Dermis microvascular lymphatic vessel endothelial cell (primary cell): Measurements from ENCODE around the gene CLEC16A. TPM values are rescaled to one million over a fixed set of nuclear protein-coding genes. Genes with fewer than 3 reads are reported as not detected.
A peak's percentile ranks its signal among the peaks of the same experiment; 100 is the strongest.

ENCODE experiments used
- DNase-seq, 2 donors: peaks; one replicate each; pipeline versions ENCODE4 v3.0.0 to v3.0.0-alpha.2; 2010; ENCODE audit warnings: low read depth in 2 of 2
- total RNA-seq: library from RNA; depleted of rRNA; stranded (reverse); fragments of >200 nt; gene quantifications from 2 replicates; pipeline ENCODE4 v1.2.1, GENCODE V29; 2014

CLEC16A gene
- total RNA-seq, 1 donor from 2014 or later, result 10.5 TPM

DNA sequence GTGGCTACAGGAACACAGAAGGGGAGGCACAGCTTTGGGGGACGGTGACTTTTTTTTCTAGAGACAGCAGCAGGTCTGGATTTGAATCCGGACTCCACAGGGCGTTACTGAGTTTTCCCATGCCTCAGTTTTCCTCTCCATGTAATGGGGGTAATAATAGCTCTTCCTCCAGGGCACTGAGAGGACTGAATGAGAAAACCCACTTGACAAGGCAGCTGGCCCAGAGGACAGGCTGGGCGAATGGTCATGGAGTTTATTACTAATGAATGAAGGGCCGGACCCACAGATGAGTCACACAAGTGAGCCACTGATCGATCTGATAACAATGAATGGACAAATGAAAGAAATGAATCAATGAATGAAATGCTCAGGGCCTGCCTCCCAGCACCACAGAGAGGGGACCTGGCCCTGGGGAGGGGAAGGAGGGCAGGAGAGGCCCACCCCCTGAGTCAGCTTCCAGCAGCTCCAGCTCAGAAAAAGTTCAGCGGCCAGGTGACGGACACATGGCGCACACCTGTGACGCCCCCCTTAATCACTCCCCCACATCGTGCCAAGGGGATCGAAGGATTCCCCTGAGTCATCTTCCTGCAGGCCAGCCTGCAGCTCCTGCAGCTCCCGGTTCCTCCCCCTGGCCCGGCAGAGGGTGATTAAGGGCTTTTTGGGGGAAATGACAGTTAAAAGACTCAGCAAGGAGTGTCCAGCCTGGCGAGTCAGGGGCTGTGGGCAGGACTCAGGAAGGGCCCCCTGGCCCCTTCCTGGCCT is 257.3 kb downstream of the CLEC16A start:
- peak; percentile 26 to 83 for DNase-seq

DNA sequence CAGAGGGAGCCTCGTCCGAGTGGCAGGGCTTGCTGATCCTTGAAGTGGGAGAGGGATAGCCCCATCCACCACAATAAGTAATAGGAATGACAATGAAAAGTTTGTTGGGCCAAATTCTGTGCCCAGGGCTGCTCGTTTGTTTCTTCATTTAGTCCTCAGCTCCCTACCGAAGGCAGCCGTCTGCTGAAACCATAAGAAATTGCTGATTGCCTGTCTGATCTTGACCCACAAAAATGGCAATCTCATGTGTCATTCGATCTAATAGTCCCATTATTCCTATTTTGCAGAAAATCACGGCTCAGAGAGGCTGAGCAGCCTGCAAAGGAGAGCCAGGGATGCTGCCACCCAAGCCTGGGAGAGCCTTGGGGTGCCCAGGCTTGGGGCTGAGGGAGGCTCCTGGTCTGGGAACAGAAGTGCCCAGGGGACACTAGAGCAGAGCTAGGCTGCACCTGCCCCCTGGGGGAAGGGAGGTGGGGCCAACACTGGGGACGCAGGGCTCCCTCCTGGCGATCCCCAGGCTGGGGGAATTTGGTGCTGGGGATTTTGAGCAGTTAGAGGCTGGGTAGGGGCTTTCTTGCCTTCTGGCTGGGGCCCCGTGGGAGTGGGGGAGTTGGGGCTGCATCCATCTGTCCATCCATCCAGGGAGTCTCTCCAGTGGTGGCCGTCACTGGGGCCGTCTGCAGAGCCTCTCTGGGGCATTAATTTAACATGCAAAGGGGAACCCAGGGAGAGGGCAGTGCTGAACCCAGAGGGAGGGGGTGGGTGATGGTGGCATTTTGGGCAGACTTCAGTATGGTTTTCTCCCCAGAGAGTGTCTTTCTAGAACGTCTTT is 258.1 kb downstream of the CLEC16A start:
- no peak for DNase-seq

DNA sequence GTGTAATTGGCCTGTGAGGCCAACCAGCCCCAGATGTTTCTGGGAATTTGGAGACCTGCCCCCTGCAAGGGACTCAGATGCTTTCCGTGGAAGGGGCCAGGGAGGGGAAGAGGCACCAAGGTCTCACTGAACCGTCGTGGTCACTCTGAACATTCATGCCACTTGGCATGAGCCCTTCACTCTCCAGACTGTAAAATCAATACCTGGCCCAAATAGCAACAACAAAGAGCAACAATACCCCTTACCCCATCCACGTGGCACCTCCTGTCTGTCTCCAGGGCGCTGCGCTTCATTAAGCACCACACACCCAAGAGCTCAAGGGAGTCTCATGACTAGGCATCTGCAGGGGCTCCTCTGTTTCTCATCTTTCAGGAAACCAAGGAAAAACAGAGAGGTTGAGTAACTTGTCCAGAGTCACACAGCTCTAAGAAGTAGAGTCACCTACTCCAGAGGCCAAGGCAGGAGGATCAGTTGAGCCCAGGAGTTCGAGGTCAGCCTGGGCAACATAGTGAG is 258.8 kb downstream of the CLEC16A start:
- DNase-seq, result no peak

DNA sequence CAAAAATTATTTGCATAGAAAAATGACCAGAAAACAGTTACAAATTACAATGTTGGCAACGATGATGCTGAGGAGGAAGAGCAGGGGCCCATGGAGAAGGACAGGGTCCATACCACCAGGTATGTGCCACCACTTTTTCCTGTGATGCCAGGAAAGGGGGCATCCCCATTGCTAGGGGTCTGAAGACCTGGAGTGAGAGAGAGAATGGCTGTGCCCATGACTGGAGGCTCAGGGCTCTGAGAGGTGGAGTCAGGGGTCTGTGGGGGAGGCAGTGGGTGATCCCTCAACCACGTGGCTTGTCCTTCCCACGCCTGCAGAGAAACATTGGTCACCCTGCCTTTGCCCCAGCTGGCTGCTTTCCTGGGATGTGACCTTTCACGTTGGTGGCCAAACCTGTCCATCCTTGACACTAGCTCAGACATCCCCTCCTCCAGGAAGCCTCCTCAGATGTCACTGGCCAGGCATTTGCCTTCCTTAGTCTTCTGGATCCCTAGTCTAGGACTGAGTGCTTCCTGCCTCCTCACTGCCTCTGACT is 260.2 kb downstream of the CLEC16A start:
- no peak for DNase-seq

DNA sequence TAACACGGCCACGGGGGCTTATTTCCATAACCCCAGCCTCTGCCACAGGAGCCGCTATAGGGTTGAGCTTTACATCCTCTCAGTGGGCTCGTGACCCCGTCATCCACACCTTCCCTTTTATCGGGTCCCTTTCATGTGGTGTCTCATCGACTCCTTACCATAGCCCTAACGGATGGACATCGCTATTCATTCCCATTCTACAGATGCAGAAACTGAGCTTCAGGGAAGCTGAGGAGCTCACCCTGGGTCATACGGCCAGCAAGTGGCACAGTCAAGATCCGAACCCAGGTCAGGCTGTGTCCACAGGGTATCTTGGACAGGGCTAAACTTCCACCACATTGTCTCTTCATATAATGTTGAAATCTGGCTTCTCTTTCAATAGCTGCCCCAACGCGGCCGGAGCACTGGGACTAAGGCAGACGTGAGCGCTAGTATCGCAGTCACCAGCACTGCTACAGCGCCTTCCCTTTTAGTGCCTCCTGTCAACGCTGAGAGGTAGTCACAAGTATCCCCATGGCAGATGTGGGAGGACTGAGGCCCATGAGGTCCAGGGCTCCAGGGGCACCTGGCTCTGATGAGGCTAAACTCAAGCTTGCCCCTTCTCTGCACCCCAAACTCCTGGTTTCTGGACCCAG is 260.8 kb downstream of the CLEC16A start:
- no peak for DNase-seq

DNA sequence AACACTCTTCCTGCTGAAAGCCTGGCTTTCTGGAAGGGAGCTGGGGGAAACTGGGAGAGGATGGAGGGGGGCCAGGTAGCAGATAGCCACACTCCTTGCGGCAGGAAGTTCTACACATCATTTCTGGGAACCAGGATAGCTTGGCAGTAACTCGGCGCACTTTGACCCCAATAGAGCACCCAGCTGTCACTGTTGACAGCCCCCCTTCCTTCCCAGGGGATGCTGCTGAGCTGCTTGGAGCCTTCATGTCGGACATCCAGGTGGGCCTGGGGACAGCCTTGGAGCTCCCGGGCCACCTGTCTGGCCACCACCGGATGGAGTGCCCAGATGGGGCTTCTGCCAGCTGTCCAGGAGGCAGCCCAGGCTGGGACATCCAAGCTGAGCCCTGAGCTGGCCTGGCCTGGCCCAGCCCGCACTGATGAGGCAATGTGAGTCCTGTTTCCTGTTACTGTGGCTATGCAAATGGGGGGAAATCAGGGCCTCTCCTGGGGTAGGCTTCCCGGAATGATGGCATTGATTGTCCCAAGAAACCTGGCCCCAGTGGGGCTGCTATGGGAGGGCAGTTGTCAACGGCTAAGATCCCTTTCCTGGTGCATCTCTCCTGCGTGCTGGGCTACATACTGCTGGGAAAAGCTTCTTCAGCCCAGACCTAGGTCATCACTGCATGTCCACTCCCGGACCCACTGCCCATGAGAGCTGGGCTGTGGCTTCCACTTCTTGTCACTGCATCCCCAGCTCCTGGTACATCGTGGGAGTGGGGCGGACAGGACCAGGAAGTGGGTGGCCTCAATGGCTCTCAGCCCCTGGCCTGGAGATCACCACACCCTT is 261.6 kb downstream of the CLEC16A start:
- peak in 1 of 2 donors; percentile 24 for DNase-seq

DNA sequence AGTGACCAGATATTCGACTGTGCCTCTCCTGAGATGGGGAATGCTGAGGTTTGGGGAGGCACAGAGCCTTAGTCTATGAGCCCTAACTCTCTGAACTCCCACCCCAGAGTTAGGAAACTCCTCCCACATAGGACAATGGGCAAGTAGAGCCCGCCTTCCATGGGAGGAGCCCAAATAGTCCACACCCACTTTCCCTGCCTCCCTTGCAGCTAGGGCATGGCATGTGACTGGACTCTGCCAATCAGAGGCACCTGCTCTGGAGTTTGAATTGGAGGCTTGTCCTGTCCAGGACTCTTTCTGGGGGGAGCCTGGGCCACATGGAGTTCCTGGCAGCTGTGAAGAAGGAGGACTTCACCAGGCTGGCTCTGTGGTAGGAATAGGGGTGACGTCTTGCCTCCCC is 263.3 kb downstream of the CLEC16A start:
- no peak for DNase-seq

DNA sequence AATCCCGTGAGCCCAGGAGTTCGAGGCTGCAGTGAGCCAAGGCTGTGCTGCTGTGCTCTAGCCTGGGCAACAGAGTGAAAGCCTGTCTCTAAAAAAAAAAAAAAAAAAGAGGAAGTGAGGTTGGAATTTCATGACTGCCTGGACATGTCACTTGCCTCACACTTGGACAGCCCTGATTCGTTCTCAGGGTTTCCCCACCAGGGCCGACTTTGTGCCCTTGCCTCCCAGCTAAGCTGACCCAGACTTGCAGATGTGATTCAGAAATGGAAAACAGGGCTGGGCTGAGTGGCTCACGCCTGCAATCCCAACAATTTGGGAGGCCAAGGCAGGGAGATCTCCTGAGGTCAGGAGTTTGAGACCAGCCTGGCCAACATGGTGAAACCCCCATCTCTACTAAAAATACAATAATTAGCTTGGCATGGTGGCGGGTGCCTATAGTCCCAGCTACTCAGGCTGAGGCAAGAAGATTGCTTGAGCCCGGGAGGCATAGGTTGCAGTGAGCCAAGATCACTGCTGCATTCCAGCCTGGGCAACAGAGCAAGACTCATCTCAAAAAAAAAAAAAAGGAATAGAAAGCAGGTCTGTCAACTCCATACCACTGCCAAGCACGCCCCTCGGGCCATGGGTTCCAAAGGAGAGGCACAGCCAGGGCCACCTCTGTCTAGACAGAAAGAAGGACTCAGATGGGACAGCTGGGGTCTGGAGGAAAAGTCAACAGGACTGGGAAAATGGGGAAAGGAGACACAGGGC is 264.7 kb downstream of the CLEC16A start:
- DNase-seq, result no peak

DNA sequence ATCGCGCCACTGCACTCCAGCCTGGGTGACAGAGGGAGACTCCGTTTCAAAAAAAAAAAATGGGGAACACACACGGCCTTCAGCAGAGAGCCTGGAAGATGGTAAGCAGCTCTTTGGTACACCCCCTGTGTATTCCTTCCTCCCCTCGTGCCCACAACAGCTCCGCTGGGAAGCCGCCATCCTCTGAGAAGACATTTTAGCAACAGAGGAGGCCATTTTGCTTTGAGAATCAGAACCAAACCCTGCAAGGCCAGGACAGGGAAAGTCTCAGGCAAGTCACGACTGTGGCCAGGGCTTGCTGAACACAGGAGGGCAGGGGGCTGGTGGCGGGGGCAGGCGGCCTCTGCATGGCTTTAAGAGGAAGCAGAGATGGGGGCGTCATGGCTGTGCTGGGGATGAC is 265.9 kb downstream of the CLEC16A start:
- DNase-seq, result no peak

DNA sequence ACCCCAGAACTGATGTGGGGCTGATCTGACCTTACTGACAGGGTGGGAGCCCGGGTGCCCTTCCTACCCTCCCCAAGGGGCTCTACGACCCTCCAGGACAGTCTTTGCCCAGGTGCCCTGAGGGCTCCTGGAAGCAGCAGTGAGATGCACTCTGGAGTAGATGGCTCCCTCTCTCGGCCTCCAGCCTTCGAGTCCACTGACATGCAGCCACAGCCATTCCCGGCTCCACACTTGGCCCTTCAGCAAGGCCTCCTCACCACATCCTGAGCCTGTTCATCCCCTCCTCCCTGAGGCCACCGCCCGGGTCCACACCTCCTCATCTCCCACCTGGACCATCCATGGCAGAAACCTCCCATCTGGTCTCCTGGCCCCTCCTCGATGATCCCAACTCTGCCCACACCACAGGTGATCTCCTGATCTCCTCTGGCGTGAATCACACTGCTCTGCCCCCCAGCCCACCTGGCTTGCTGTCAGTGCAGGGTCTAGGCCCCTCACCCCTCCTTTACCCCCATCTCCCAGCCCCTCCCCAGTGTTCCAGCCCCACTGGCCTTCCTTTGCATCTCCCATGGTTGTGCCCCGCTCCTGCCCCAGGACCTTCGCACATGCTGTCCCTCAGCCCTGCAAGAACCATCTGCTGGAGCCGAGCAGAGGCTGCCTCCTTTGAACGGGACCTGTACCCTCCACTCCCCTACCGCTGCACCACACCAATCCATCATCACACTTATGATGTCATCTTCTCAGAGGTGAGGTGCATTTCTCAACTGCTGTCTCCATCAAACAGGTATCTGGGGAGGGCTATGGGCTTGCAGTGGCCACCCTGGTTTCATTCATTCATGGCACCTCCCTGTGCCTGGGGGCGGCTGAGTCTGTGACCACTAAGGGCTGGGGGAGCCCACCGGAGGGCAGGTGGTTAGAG is 267.0 kb downstream of the CLEC16A start:
- DNase-seq, result no peak

DNA sequence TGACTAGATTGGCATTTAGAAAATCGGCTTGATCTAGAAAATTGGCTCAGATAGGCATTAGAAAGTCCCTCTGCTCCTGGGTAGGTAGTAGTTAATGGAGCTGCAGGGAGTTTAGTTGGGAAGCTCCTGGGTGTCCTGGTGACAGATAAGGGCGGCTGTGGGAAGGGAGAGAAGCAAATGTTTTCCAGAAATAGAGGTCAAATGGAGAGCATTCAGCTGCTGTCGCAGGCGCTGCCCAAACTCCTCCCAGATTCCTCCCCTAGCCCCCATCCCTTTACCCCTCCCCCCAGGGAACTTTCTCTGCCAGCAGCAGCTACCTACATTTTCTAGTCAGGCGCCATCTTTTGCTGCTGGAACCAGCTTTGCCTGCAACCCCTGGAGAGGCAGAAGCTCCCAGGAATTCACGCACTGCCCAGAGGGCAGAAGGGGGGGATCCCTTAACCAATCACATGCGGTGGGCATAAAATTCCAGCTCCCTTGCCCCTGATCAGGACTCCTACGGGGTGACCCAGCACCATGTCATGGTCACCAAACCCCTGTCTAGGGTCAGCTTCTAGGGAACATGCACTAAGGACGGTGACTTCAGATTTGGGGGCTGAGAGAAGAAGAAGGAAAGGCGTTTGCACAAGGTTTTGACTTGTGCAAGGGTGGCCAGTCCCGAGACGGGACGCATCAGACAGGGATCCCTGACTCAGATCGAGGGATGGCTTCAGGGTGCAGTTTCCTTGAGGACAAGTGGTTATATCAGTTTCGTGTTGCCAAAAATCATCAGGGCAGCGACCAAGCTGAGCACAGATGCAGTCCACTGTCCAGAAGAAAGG is 267.8 kb downstream of the CLEC16A start:
- no peak for DNase-seq

DNA sequence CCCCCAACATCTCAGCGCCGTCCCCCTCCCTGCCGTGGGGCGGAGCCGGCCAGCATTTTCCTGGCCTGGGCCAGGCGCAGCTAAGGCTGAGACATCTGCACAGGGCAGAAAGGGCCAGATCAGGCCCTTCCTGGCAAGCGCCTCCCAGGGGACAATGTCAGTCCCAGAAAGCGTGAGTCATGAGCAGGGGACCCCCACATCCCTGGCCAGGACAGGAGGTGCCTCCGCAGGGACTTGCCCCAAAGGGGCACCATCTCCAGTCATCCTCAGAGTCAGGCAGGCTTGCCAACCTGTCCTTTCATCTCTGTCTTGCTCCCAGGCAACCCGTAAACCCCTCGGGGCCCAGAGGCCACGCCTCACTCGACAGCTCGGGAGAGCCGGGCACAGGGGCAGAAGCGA is 268.4 kb downstream of the CLEC16A start:
- no peak for DNase-seq

DNA sequence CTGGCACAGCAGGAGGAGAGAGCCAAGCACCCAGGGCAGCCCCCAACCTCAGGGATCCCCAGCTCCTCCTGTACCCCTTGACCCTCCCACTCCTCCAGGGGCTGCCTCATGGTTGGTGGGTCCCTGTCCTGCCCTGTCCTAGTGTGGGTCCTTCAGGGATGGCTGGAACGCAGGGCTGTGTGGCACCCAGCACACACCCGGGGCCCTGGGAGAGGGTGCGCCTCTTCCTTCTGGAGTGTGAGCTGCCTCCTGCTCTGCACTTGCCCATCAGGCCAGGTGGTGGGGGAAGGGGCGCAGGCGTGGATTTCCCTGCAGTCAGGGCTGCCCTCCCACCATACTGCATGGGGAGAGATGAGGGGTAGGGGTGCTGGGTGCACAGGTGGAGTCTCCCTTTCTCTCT is 269.0 kb downstream of the CLEC16A start:
- no peak for DNase-seq

DNA sequence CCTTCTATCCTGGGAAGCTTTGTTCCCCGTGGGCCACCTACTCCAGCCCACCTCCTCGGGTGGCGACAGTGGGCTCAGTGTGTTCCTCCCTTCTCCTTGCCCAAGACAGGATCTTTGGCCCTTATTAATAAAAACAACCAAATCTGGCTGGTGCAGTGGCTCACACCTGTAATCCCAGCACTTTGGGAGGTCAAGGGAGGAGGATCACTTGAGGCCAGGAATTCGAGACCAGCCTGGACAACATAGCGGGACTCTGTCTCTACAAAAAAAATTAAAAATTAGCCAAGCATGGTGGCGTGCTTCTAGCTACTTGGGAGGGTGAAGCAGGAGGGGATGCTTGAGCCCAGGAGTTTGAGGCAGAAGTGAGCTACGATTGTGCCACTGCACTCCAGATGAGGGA is 269.4 kb downstream of the CLEC16A start:
- no peak for DNase-seq

DNA sequence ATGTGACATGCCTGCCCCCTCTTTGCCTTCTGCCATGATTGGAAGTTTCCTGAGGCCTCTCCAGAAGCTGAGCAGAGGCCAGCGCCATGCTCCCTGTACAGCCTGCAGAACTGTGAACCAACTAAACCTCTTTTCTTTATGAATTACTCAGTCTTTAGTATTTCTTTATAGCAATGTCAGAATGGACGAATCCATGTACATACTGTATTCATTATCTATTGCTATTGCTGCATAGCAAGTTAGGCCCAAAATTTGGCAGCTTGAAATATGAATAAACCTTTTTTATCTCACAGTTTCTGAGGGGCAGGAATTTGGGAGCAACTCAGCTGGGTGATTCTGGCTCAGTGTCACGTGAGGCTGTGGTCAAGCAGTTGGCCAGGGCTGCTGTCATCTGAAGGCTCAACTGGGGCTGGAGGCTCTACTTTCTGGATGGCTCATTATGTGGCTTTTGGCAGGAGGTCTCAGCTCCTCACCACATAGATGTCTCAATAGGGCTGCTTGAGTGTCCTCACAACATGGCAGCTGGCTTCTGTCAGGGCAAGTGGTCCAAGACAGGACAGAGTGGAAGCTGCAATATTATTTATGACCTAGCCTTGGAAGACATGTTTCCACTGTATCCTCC is 271.7 kb downstream of the CLEC16A start:
- DNase-seq, result no peak

DNA sequence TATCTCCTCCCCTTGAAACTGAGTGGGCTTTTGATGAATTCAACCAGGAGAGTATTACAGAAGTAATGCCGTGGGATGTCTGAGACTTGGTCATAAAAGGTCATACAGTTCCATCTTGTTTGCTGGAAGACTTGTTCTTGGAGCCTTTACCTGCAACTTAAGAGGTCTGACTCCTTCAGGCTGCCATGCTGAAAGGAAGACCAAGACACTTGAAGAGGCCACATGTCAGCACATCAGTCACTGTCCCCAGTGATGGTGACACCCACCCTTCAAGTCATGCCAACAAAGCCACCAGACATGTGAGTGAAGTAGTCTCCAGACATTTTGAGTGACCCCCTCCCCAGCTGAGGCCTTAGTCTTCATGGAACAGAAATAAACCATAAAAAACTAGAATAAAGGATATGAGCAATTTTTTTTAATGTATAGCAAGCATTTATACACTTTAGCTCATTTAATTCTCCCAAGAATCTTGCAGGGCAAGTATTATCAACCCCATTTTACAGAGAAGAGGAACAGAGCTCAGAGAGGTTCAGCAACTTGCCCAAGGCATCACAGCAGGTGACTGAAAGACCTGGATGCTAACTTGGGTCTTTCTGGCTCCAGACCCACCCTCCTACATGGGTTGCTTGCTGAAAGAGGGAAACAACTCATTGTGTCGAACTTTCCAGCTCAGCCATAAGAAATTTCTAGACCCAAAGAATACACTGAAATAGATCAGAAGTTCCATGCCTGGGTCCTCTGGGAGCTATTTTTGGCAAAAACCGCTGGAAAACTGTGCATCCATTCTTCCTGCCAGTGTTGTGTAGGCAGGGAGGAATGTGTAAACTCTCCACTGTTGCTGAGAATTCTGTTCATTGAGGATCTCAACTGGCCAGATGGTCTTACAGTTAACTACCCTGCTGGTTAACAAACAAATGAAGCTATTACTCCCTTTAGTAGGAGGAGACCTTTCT is 273.6 kb downstream of the CLEC16A start:
- DNase-seq, result no peak

DNA sequence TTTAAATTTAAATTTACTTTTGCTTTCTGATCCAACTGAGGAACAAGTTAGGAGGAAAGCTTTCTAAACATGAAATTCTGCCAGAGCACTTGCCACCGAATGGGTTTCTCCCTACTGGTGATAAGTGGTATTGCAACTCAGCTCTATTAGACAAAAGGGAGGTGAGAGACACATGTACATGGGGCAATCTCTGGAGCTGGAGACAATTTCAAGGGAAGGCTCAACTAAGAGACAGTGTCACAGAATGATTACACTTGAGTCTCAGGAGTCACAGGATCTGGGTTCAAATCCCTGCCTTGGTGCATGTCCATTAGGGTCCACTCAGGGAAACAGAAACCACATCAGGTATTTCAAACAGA is 274.2 kb downstream of the CLEC16A start:
- DNase-seq, result no peak
